ENCODE data around the gene EFNA3. TPM values are rescaled to one million over a fixed set of nuclear protein-coding genes. Genes with fewer than 3 reads are reported as not detected.

Gene EFNA3
- total and polyA plus RNA-seq, 2 of the 4 experiments (the other 2 are of a cell fraction), result 0.72 to 1.6 TPM

- no peak for TF ChIP-seq NFE2L2 (IDR thresholded peaks at IDR 0.05; ENCODE audit: low read depth, low read length)
- TF ChIP-seq, protein P1, sequence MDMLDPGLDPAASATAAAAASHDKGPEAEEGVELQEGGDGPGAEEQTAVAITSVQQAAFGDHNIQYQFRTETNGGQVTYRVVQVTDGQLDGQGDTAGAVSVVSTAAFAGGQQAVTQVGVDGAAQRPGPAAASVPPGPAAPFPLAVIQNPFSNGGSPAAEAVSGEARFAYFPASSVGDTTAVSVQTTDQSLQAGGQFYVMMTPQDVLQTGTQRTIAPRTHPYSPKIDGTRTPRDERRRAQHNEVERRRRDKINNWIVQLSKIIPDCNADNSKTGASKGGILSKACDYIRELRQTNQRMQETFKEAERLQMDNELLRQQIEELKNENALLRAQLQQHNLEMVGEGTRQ (IDR thresholded peaks at IDR 0.05; ENCODE audit: low read depth, low read length), result no peak
Measured at GRCh38 chr1:155075535-155075934, 3.1 kb upstream of the EFNA3 start (continued).

DNA sequence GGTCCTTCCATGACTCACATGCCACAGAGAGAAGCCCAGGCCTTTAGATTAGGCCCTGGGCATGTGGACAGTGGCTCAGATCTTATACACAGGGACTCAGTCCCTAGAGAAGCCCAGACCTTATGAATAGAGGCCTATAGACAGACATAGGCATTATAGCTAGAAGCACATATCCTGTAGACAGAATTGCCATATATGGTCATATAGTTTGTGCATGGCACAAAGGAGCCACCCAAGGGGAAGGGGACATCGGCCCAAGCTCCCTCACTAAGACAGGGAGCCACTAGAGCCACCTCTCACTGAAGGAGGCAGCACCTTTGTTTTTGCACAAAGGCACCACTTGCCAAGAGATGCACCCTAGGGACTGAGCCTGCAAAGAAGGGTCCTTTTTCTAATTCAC, 2.3 kb upstream of the EFNA3 start:
- H2BK20ac ChIP-seq (ENCODE audit: low read depth, low read length), result no peak overlapping the region
- H2AFZ ChIP-seq (replicated peaks; ENCODE audit: low read length, poor library complexity), result no peak overlapping the region
- POLR2A ChIA-PET (ENCODE audit: unreplicated experiment), result no interaction called here
- WGBS, 2 experiments (ENCODE audit: extremely low coverage in 2 of 2, insufficient read length in 1 of 2), result no CpG with 5 or more reads among the region's 1 CpG
- H3K4me1 ChIP-seq (ENCODE audit: control insufficient read depth, insufficient read depth, low read length), result peaks cover 6% of the 10 kb centered on the region; the same call in 1 of the 2 replicates
- no TSS peak for BruUV-seq (replicated peaks)
- no peak overlapping the region for H3K4ac ChIP-seq (ENCODE audit: low read depth, low read length)
- DNase-seq (no peak), ATAC-seq (ENCODE audit: low read depth) (no peak)
- H2BK120ac ChIP-seq (ENCODE audit: low read depth, low read length), result no peak overlapping the region
- H2BK5ac ChIP-seq (ENCODE audit: low read depth, low read length, poor library complexity, severe bottlenecking), result no peak overlapping the region
- TF ChIP-seq SMC3 (IDR thresholded peaks at IDR 0.05; ENCODE audit: low read depth, low read length), result no peak
- no peak for TF ChIP-seq MAZ (IDR thresholded peaks at IDR 0.05; ENCODE audit: borderline replicate concordance, low read depth, low read length)
- TF ChIP-seq RCOR1 (IDR thresholded peaks at IDR 0.05; ENCODE audit: insufficient replicate concordance, low read length), result no peak
- no peak for TF ChIP-seq RFX5 (IDR thresholded peaks at IDR 0.05; ENCODE audit: low read depth, low read length)
- TF ChIP-seq, protein P2, sequence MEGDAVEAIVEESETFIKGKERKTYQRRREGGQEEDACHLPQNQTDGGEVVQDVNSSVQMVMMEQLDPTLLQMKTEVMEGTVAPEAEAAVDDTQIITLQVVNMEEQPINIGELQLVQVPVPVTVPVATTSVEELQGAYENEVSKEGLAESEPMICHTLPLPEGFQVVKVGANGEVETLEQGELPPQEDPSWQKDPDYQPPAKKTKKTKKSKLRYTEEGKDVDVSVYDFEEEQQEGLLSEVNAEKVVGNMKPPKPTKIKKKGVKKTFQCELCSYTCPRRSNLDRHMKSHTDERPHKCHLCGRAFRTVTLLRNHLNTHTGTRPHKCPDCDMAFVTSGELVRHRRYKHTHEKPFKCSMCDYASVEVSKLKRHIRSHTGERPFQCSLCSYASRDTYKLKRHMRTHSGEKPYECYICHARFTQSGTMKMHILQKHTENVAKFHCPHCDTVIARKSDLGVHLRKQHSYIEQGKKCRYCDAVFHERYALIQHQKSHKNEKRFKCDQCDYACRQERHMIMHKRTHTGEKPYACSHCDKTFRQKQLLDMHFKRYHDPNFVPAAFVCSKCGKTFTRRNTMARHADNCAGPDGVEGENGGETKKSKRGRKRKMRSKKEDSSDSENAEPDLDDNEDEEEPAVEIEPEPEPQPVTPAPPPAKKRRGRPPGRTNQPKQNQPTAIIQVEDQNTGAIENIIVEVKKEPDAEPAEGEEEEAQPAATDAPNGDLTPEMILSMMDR (conservative IDR thresholded peaks at IDR 0.05; ENCODE audit: low read depth, low read length), result no peak
- no peak for TF ChIP-seq CHD1 (IDR thresholded peaks at IDR 0.05; ENCODE audit: low read depth, low read length)
- TF ChIP-seq BHLHE40 (IDR thresholded peaks at IDR 0.05; ENCODE audit: low read depth, low read length), result no peak
- TF ChIP-seq ELK1 (IDR thresholded peaks at IDR 0.05; ENCODE audit: borderline replicate concordance, low read depth, low read length), result no peak
- CTCF ChIA-PET, result interaction anchor here (1.2 kb wide), 1 partner anchor 15 kb away, joined by 3 read pairs; no protein-coding TSS in a partner anchor
- dilution Hi-C loops (cut with HindIII; ENCODE audit: low sequenced_read_pairs, unreplicated experiment) (no loop called here), intact Hi-C loops (cut with micrococcal nuclease) (no loop called here), in situ Hi-C loops (cut with MboI; ENCODE audit: low sequenced_read_pairs) (no loop called here)
- no peak overlapping the region for H4K91ac ChIP-seq (ENCODE audit: insufficient read depth, low read depth, low read length)
- H3K79me1 ChIP-seq (ENCODE audit: low read depth in 1 of 2, low read length in 2 of 2), result no peaks in the 10 kb centered on the region
- H3K18ac ChIP-seq (ENCODE audit: low read depth, low read length), result no peak overlapping the region
- no peaks in the 10 kb centered on the region for H3K36me3 ChIP-seq (ENCODE audit: control insufficient read depth, insufficient read depth, low read length)
- H4K20me1 ChIP-seq (ENCODE audit: insufficient read depth, low read length), result peaks cover 11% of the 10 kb centered on the region
- no peak overlapping the region for H4K8ac ChIP-seq (ENCODE audit: low read depth in 2 of 2, low read length in 2 of 2)
- no peak overlapping the region for H3K4me2 ChIP-seq (ENCODE audit: low read depth, low read length)
- no peak overlapping the region for H3K23ac ChIP-seq (ENCODE audit: low read depth, low read length)
- H3K9ac ChIP-seq (ENCODE audit: low read depth, low read length), result no peak overlapping the region
- no peak overlapping the region for H2AK9ac ChIP-seq (replicated peaks; ENCODE audit: low read depth, low read length, poor library complexity)
- H4K5ac ChIP-seq (ENCODE audit: low read depth, low read length), result no peak overlapping the region
- no peaks in the 10 kb centered on the region for H3K9me3 ChIP-seq (ENCODE audit: control insufficient read depth, insufficient read depth, low read length)
- H3K9me1 ChIP-seq (ENCODE audit: insufficient read depth, low read length), result 0 out of 2 replicates have a peak, but pooled peaks cover 3% of the 10 kb centered on the region
- H3K56ac ChIP-seq (ENCODE audit: extremely low read depth, insufficient read depth, low read length), result no peak overlapping the region
- H3K27me3 ChIP-seq (ENCODE audit: control insufficient read depth, insufficient read depth, low read length), result peaks cover 59% of the 10 kb centered on the region
- no peak overlapping the region for H2AK5ac ChIP-seq (ENCODE audit: low read depth, low read length)
- H3K27ac ChIP-seq (ENCODE audit: insufficient read depth, low read length), result no peak overlapping the region
- H3K14ac ChIP-seq (replicated peaks; ENCODE audit: low read depth, low read length), result no peak overlapping the region
- no peak overlapping the region for H2BK15ac ChIP-seq (ENCODE audit: low read depth, low read length)
- H3K4me3 ChIP-seq (ENCODE audit: insufficient read depth, low read depth, low read length), result no peak overlapping the region
